Panc1 (cell line): ENCODE results near the gene SULF2. TPM values are rescaled to one million over a fixed set of nuclear protein-coding genes. Genes with fewer than 3 reads are reported as not detected.

Experiments used
- ATAC-seq: fragments of 200-7000 bp; cut with Tn5 transposase; 2 replicates; pipeline ENCODE4 v1.9.1; 2020; ENCODE audit warnings: mild to moderate bottlenecking, moderate library complexity
- BruUV-seq: library from RNA; stranded (reverse); fragments of 400-500 nt; replicated peaks from 2 replicates; lab custom pipeline; 2021; lab: Mats Ljungman, UMichigan
- CTCF ChIA-PET: fragments of 300-600 bp; sonication (Branson Sonifier 250); formaldehyde crosslinking; loops from one replicate; lab custom pipeline; 2022; ENCODE audit warnings: antibody characterized with exemption; lab: Charles Lee
- POLR2A ChIA-PET: fragments of 300-600 bp; sonication (Branson Sonifier 250); formaldehyde crosslinking; loops from one replicate; lab custom pipeline; 2022; ENCODE audit warnings: antibody characterized with exemption; lab: Charles Lee
- DNase-seq: peaks from one replicate; pipeline ENCODE4 v3.0.0-alpha.2; 2010; ENCODE audit warnings: low read depth, low spot score
- H3K27ac ChIP-seq: 2 replicates; pipeline ENCODE4 v1.5.1; 2011; ENCODE audit warnings: mild to moderate bottlenecking, low read length, inconsistent platforms
- H3K27me3 ChIP-seq: fragments of 200-500 bp; sonication (Bioruptor generic); 2 replicates; pipeline ENCODE4 v1.6.0; 2014; ENCODE audit warnings: low read length, inconsistent platforms; ENCODE audit not compliant: control insufficient read depth, insufficient read depth
- H3K36me3 ChIP-seq: fragments of 200-500 bp; sonication (Bioruptor generic); 2 replicates; pipeline ENCODE4 v1.5.1; 2014; ENCODE audit warnings: inconsistent platforms, mild to moderate bottlenecking, low read length, moderate library complexity; ENCODE audit not compliant: control insufficient read depth, insufficient read depth
- H3K4me1 ChIP-seq: 2 replicates; pipeline ENCODE4 v1.5.1; 2011; ENCODE audit warnings: inconsistent platforms, mild to moderate bottlenecking, low read length, moderate library complexity; ENCODE audit not compliant: control insufficient read depth, insufficient read depth
- H3K4me3 ChIP-seq, 2 experiments: 2 replicates each; pipeline ENCODE4 v1.5.1; 2011 to 2012; ENCODE audit warnings: low read depth in 2 of 2, low read length in 2 of 2, mild to moderate bottlenecking in 2 of 2, inconsistent platforms in 1 of 2, moderate library complexity in 1 of 2
- H3K9me3 ChIP-seq: fragments of 200-500 bp; sonication (Bioruptor generic); 2 replicates; pipeline ENCODE4 v1.5.1; 2014; ENCODE audit warnings: low read depth, mild to moderate bottlenecking, inconsistent platforms, low read length, moderate library complexity; ENCODE audit not compliant: control insufficient read depth, insufficient read depth
- POLR2AphosphoS5 ChIP-seq: IDR thresholded peaks from 2 replicates; pipeline ENCODE4 v1.6.1; 2012; ENCODE audit warnings: mild to moderate bottlenecking, low read depth, low read length, moderate library complexity
- SIN3A ChIP-seq: IDR thresholded peaks from 2 replicates; pipeline ENCODE4 v1.6.1; 2012; ENCODE audit warnings: low read depth, mild to moderate bottlenecking, low read length, moderate library complexity, borderline replicate concordance; ENCODE audit not compliant: insufficient read depth
- TCF7L2 ChIP-seq: IDR thresholded peaks from 2 replicates; pipeline ENCODE4 v1.6.1; 2011; ENCODE audit warnings: mild to moderate bottlenecking, low read depth, low read length, inconsistent platforms
- in situ Hi-C: cut with HindIII; loops from 2 replicates; pipeline ENCODE4 v1.10.0; 2016; ENCODE audit warnings: low sequenced_read_pairs, low pct_unique_long_range_greater_than_20kb
- intact Hi-C: fragments of 100-400 bp; cut with micrococcal nuclease; formaldehyde crosslinking; loops from one replicate; pipeline ENCODE4 v1.10.0; 2022; ENCODE audit not compliant: unreplicated experiment
- total RNA-seq: library from RNA; stranded (reverse); gene quantifications from one replicate; pipeline ENCODE4 v1.2.1, GENCODE V29; 2021; ENCODE audit not compliant: unreplicated experiment
- TF ChIP-seq, protein P1 (sequence below): fragments of 450-650 bp; IDR thresholded peaks from 2 replicates; pipeline ENCODE4 v1.5.1; 2017; ENCODE audit warnings: mild to moderate bottlenecking
- TF ChIP-seq, protein P2 (sequence below), 2 experiments: IDR thresholded peaks; 2 replicates each; pipeline ENCODE4 v1.6.1; 2011 to 2012; ENCODE audit warnings: low read depth in 2 of 2, control low read depth in 1 of 2, low read length in 1 of 2, mild to moderate bottlenecking in 1 of 2, moderate library complexity in 1 of 2; ENCODE audit not compliant: insufficient read depth in 1 of 2

SULF2 gene
- total RNA-seq, 1 experiment from 2014 or later = 1.4 TPM

DNA sequence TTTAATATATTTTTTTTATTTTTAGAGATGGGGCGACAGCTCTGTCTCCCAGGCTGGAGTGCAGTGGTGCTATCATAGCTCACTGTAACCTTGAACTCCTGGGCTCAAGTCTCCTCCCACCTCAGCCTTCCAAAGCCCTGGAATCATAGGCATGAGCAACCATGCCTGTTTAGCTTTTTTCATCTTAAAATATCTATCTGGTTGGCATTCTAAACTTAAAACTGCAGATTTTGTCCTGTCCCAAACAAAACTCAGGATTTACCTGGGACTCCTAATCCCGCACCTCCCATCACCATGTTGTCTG lies 124.7 kb downstream of the SULF2 start:
- no peaks in the 10 kb centered on the region for H3K9me3 ChIP-seq
- ATAC-seq (no peak), DNase-seq (no peak)
- TF ChIP-seq, protein P1, sequence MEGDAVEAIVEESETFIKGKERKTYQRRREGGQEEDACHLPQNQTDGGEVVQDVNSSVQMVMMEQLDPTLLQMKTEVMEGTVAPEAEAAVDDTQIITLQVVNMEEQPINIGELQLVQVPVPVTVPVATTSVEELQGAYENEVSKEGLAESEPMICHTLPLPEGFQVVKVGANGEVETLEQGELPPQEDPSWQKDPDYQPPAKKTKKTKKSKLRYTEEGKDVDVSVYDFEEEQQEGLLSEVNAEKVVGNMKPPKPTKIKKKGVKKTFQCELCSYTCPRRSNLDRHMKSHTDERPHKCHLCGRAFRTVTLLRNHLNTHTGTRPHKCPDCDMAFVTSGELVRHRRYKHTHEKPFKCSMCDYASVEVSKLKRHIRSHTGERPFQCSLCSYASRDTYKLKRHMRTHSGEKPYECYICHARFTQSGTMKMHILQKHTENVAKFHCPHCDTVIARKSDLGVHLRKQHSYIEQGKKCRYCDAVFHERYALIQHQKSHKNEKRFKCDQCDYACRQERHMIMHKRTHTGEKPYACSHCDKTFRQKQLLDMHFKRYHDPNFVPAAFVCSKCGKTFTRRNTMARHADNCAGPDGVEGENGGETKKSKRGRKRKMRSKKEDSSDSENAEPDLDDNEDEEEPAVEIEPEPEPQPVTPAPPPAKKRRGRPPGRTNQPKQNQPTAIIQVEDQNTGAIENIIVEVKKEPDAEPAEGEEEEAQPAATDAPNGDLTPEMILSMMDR = no peak
- TF ChIP-seq TCF7L2 = no peak
- TF ChIP-seq SIN3A = no peak
- TF ChIP-seq POLR2AphosphoS5 = no peak
- TF ChIP-seq, protein P2, sequence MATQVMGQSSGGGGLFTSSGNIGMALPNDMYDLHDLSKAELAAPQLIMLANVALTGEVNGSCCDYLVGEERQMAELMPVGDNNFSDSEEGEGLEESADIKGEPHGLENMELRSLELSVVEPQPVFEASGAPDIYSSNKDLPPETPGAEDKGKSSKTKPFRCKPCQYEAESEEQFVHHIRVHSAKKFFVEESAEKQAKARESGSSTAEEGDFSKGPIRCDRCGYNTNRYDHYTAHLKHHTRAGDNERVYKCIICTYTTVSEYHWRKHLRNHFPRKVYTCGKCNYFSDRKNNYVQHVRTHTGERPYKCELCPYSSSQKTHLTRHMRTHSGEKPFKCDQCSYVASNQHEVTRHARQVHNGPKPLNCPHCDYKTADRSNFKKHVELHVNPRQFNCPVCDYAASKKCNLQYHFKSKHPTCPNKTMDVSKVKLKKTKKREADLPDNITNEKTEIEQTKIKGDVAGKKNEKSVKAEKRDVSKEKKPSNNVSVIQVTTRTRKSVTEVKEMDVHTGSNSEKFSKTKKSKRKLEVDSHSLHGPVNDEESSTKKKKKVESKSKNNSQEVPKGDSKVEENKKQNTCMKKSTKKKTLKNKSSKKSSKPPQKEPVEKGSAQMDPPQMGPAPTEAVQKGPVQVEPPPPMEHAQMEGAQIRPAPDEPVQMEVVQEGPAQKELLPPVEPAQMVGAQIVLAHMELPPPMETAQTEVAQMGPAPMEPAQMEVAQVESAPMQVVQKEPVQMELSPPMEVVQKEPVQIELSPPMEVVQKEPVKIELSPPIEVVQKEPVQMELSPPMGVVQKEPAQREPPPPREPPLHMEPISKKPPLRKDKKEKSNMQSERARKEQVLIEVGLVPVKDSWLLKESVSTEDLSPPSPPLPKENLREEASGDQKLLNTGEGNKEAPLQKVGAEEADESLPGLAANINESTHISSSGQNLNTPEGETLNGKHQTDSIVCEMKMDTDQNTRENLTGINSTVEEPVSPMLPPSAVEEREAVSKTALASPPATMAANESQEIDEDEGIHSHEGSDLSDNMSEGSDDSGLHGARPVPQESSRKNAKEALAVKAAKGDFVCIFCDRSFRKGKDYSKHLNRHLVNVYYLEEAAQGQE (IDR thresholded peaks at IDR 0.05; ENCODE audit: insufficient read depth in 1 of 2, low read depth in 2 of 2, low read length in 1 of 2) = no peak
- no peaks in the 10 kb centered on the region for H3K27me3 ChIP-seq
- in situ Hi-C loops (no loop called here), intact Hi-C loops (loop anchor here (5.0 kb wide), 1 partner anchor 962 kb away; no protein-coding TSS in a partner anchor)
- peaks cover 2% of the 10 kb centered on the region for H3K36me3 ChIP-seq
- H3K27ac ChIP-seq = no peak overlapping the region
- no TSS peak for BruUV-seq
- ChIA-PET POLR2A (no interaction called here), CTCF (interaction anchor here (0.6 kb wide), 1 partner anchor 535 kb away, joined by 3 read pairs; no protein-coding TSS in a partner anchor)
- no peak overlapping the region for H3K4me3 ChIP-seq
- peaks cover 3% of the 10 kb centered on the region; the same call in 1 of the 2 replicates for H3K4me1 ChIP-seq

DNA sequence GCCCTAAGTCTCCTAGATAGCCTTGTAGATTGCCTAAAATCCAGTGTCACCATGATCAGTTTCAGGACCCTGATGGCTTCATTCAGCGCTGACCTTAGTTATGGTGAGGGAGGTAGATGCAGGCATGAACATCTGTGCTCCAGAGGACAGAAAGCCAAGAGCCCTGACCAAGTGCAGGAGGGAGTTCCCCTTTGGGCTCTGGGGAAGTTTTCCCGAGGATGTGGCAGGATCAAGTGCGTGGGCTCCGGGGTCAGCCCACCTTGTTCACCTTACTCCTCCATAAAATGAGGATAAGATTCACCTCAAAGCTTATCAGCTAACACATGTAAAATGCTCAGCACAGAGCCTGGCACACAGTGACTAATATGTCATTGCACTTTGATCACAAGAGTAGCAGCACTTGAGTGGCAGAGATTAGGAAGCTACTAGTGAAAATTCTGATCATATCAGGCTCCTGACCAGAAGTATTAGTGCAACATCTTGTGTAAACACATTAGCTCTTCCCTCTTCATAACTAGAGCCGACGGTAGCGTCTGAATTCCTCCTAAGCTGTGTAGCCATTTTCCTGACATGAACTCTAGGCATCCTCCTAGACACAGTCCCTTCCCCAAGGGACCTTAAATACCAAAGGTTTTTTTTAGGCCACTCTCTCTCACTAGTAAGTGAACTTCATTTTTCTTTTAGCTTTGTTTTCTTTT lies 125.2 kb downstream of the SULF2 start:
- Histone ChIP-seq H3K4me3 (no peak overlapping the region), H3K27ac (no peak overlapping the region), H3K9me3 (no peaks in the 10 kb centered on the region), H3K36me3 (peaks cover 3% of the 10 kb centered on the region), H3K4me1 (peaks cover 3% of the 10 kb centered on the region; the same call in 1 of the 2 replicates), H3K27me3 (no peaks in the 10 kb centered on the region)
- TF ChIP-seq, protein P1 = no peak
- TF ChIP-seq TCF7L2 = no peak
- TF ChIP-seq, protein P2 (IDR thresholded peaks at IDR 0.05; ENCODE audit: insufficient read depth in 1 of 2, low read depth in 2 of 2, low read length in 1 of 2) = no peak
- no peak for TF ChIP-seq POLR2AphosphoS5
- TF ChIP-seq SIN3A = no peak
- ChIA-PET CTCF (interaction anchor here (0.6 kb wide), 1 partner anchor 535 kb away, joined by 3 read pairs; no protein-coding TSS in a partner anchor), POLR2A (no interaction called here)
- ATAC-seq = no peak
- no TSS peak for BruUV-seq
- DNase-seq = no peak
- in situ Hi-C loops (no loop called here), intact Hi-C loops (loop anchor here (5.0 kb wide), 1 partner anchor 962 kb away; no protein-coding TSS in a partner anchor)
